OCI-LY3 (cell line): ENCODE data around the gene CUX1.

ENCODE experiments used
- H2AFZ ChIP-seq: fragments of 200-600, 300-600 bp; shearing (Covaris generic); 2 replicates; pipeline ENCODE4 v1.6.0; 2014; ENCODE audit warnings: antibody characterized with exemption, low read depth, low read length
- H3K27ac ChIP-seq: fragments of 200-600, 300-600 bp; sonication (generic); 2 replicates; pipeline ENCODE4 v1.5.1; 2014; ENCODE audit warnings: mild to moderate bottlenecking, low read length, moderate library complexity, mixed read lengths
- H3K27me3 ChIP-seq: fragments of 200-600, 300-600 bp; sonication (generic); 2 replicates; pipeline ENCODE4 v1.6.1; 2014; ENCODE audit warnings: low read depth, low read length, mixed read lengths
- H3K36me3 ChIP-seq: fragments of 200-600, 300-600 bp; sonication (generic); replicated peaks from 2 replicates; pipeline ENCODE3; 2014; ENCODE audit warnings: low read depth, low read length, mixed read lengths
- H3K4me1 ChIP-seq: fragments of 300-600, 200-600 bp; sonication (generic); 2 replicates; pipeline ENCODE4 v1.6.1; 2014; ENCODE audit warnings: low read length, mixed read lengths
- H3K4me2 ChIP-seq: fragments of 200-600, 300-600 bp; sonication (generic); 2 replicates; pipeline ENCODE4 v1.6.1; 2014; ENCODE audit warnings: low read length, mixed read lengths
- H3K4me3 ChIP-seq: fragments of 300-600, 200-600 bp; sonication (generic); 2 replicates; pipeline ENCODE4 v1.5.1; 2014; ENCODE audit warnings: antibody characterized with exemption, mild to moderate bottlenecking, low read length, moderate library complexity
- H3K79me2 ChIP-seq: fragments of 300-600, 200-600 bp; shearing (Covaris generic); 2 replicates; pipeline ENCODE4 v1.6.1; 2014; ENCODE audit warnings: mild to moderate bottlenecking, low read length, mixed read lengths
- H3K9ac ChIP-seq: fragments of 300-600, 200-600 bp; shearing (Covaris generic); 2 replicates; pipeline ENCODE4 v1.6.0; 2014; ENCODE audit warnings: mild to moderate bottlenecking, low read length, moderate library complexity
- H3K9me3 ChIP-seq: fragments of 200-600, 300-600 bp; shearing (Covaris generic); 2 replicates; pipeline ENCODE4 v1.6.1; 2014; ENCODE audit warnings: low read length, mixed read lengths; ENCODE audit not compliant: insufficient read depth
- H4K20me1 ChIP-seq: fragments of 200-600, 300-600 bp; sonication (generic); 2 replicates; pipeline ENCODE4 v1.6.1; 2016; ENCODE audit warnings: low read length, mixed read lengths; ENCODE audit not compliant: insufficient read depth
- CTCF ChIP-seq: fragments of 200-600, 300-600 bp; sonication (generic); IDR thresholded peaks from 2 replicates; pipeline ENCODE4 v1.5.1; 2014; ENCODE audit warnings: antibody characterized with exemption, low read length, low read depth
- EZH2phosphoT487 ChIP-seq: fragments of 200-600 bp; shearing (Covaris generic); IDR thresholded peaks from 2 replicates; pipeline ENCODE4 v1.6.1; 2018; ENCODE audit warnings: antibody characterized with exemption, mixed run types, low read depth

The CUX1 gene

DNA sequence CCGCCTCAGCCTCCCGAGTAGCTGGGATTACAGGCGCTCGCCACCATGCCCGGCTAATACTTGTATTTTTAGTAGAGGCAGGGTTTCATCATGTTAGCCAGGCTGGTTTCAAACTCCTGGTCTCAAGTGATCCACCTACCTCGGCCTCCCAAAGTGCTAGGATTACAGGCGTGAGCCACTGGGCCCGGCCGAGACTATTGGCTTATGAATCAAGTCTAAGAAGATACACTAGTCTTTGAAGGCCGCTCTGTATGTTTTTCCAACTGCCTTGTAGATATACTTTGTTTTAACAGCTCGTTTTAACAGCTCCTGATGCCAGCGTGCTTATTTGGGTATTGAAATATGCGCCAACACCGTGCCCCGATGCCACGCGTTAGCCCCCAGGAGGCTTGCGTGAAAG is 332.8 kb downstream of the CUX1 start:
- Histone ChIP-seq H3K9ac (no peak overlapping the region), H3K27me3 (no peaks in the 10 kb centered on the region), H3K4me1 (peaks cover 16% of the 10 kb centered on the region), H2AFZ (no peak overlapping the region), H3K4me3 (no peak overlapping the region), H3K36me3 (no peaks in the 10 kb centered on the region), H4K20me1 (no peaks in the 10 kb centered on the region), H3K9me3 (no peaks in the 10 kb centered on the region), H3K4me2 (no peak overlapping the region), H3K27ac (no peak overlapping the region), H3K79me2 (no peaks in the 10 kb centered on the region)
- TF ChIP-seq CTCF (no peak), EZH2phosphoT487 (no peak)

- Histone ChIP-seq H4K20me1 (no peaks in the 10 kb centered on the region), H3K36me3 (no peaks in the 10 kb centered on the region), H3K79me2 (no peaks in the 10 kb centered on the region), H3K9me3 (no peaks in the 10 kb centered on the region), H3K27ac (no peak overlapping the region), H3K4me3 (no peak overlapping the region), H3K9ac (no peak overlapping the region), H3K4me2 (no peak overlapping the region), H2AFZ (no peak overlapping the region), H3K4me1 (no peaks in the 10 kb centered on the region), H3K27me3 (no peaks in the 10 kb centered on the region)
- no peak for TF ChIP-seq EZH2phosphoT487
- no peak for TF ChIP-seq CTCF
Measured at GRCh38 chr7:102152672-102153598, 335.5 kb downstream of the CUX1 start.

DNA sequence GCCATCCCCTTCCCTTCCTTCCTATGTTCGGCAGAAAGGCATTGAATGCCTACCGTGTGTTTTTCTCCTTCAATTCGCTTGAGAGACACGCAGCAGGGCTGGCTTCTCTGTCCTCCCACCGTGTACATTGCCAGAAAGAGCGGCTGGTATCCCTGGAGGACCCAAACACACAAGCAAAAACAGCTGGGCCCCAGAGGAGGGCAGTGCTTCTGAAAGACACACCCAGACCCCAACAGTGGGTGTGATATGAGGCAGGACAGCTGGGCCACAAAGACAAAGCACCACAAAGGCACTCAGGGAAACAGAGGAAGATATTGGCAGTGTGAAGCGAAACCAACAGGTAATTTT is 336.1 kb downstream of the CUX1 start:
- Histone ChIP-seq H3K27ac (no peak overlapping the region), H4K20me1 (no peaks in the 10 kb centered on the region), H3K9ac (no peak overlapping the region), H3K4me1 (no peaks in the 10 kb centered on the region), H3K9me3 (no peaks in the 10 kb centered on the region), H2AFZ (no peak overlapping the region), H3K4me2 (no peak overlapping the region), H3K79me2 (no peaks in the 10 kb centered on the region), H3K4me3 (no peak overlapping the region), H3K36me3 (peaks cover 2% of the 10 kb centered on the region), H3K27me3 (no peaks in the 10 kb centered on the region)
- no peak for TF ChIP-seq CTCF

GRCh38 chr7:102154425-102154824 is 337.0 kb downstream of the CUX1 start:
- Histone ChIP-seq H3K4me2 (no peak overlapping the region), H3K27ac (no peak overlapping the region)

More at GRCh38 chr7:102154425-102154824, 337.0 kb downstream of the CUX1 start:
- Histone ChIP-seq H3K36me3 (peaks cover 2% of the 10 kb centered on the region), H3K9me3 (no peaks in the 10 kb centered on the region), H2AFZ (no peak overlapping the region), H4K20me1 (no peaks in the 10 kb centered on the region), H3K9ac (no peak overlapping the region), H3K4me3 (no peak overlapping the region), H3K4me1 (no peaks in the 10 kb centered on the region), H3K79me2 (no peaks in the 10 kb centered on the region), H3K27me3 (no peaks in the 10 kb centered on the region)
- no peak for TF ChIP-seq CTCF
- no peak for TF ChIP-seq EZH2phosphoT487
